ENCODE data around the gene TSKS.

TSKS gene

DNA sequence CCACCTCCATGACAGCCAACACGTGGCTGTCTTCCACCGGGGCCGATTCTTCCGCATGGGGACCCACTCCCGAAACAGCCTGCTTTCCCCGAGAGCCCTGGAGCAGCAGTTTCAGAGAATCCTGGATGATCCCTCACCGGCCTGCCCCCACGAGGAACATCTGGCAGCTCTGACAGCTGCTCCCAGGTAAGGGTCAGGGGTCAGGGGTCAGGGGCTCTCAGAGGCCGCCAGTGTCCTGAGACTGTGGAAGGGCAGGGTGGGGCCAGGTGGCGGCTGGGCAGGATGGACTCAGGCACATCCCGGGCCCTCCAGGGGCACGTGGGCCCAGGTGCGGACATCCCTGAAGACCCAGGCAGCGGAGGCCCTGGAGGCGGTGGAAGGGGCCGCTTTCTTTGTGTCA lies 57.2 kb downstream of the TSKS start:
- TF ChIP-seq POLR2A (IDR thresholded peaks at IDR 0.05; ENCODE audit: low read depth, low read length) (no peak), TAF1 (IDR thresholded peaks at IDR 0.05; ENCODE audit: borderline replicate concordance, low read depth, low read length) (no peak), POLR2AphosphoS5 (IDR thresholded peaks at IDR 0.05; ENCODE audit: low read depth, low read length) (no peak)
- no peak for FAIRE-seq

DNA sequence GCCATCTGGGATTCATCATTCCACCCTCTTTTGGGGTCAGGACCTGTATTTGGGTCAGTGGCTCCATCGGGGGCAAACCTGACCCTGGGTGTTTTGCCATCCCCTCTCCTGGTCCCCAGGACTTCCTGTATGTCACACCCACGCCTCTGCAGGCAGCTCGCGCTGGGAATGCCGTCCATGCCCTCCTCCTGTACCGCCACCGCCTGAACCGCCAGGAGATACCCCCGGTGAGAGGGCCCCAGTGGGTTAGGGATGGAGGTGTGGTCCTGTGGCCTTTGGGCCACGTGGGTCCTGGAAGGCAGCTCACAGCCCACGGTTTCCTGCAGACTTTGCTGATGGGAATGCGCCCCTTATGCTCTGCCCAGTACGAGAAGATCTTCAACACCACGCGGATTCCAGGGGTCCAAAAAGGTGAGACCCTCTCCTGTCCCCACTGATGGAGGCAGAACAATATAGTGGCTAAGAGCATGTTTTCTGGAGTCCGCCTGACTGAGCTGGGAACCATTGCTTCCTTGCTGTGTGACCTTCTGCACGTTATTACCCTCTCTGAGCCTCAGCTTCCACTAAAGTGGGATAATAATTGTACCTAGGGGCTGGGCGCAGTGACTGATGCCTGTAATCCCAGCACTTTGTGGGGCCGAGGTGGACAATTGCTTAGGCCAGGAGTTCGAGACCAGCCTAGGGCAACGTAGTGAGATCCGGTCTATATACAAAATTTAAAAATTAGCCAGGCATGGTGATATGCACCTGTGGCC lies 58.0 kb downstream of the TSKS start:
- no peak for DNase-seq (ENCODE audit: insufficient read length)
- TF ChIP-seq TAF1 (IDR thresholded peaks at IDR 0.05; ENCODE audit: borderline replicate concordance, low read depth, low read length) (no peak), POLR2A (IDR thresholded peaks at IDR 0.05; ENCODE audit: low read depth, low read length) (no peak), POLR2AphosphoS5 (IDR thresholded peaks at IDR 0.05; ENCODE audit: low read depth, low read length) (no peak)
- no peak for FAIRE-seq

More for the DNA sequence above, 57.2 kb downstream of the TSKS start:
- DNase-seq (ENCODE audit: insufficient read length) = no peak

DNA sequence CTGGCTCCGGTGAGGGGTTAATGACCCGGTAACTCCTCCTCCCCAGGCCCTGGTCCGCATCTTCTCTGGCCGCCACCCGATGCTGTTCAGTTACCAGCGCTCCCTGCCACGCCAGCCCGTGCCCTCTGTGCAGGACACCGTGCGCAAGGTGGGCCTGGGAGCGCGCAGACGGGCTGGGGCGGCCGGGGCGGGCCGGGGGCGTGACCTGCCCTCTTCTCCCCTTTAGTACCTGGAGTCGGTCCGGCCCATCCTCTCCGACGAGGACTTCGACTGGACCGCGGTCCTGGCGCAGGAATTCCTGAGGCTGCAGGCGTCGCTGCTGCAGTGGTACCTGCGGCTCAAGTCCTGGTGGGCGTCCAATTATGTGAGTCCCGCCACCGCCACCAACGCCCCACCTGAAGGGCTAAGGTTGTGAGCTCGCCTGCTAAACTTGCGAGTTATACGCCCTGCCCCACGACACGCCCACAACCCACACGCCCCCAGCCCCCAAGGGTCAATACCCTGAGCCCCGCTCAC lies 61.8 kb downstream of the TSKS start:
- no peak for TF ChIP-seq TAF1 (IDR thresholded peaks at IDR 0.05; ENCODE audit: borderline replicate concordance, low read depth, low read length)
- no peak for TF ChIP-seq POLR2AphosphoS5 (IDR thresholded peaks at IDR 0.05; ENCODE audit: low read depth, low read length)
- no peak for TF ChIP-seq POLR2A (IDR thresholded peaks at IDR 0.05; ENCODE audit: low read depth, low read length)
- FAIRE-seq (no peak), DNase-seq (ENCODE audit: insufficient read length) (no peak)

DNA sequence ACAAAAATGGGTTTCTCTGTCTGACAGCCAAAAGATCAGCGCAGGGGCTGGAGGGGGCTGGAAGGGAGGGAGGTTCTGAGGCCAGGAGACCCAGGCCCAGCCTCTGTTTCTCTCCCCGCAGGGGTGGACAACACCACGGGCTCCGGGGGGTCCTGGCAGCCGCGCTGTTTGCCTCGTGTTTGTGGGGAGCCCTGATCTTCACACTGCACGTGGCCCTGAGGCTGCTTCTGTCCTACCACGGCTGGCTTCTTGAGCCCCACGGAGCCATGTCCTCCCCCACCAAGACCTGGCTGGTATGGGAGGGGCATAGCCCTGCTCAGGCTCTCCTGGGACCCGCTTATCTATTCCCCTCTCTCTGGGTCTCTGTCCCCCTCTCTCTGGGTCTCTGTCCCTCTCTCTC lies 62.5 kb downstream of the TSKS start:
- no peak for DNase-seq (ENCODE audit: insufficient read length)
- TF ChIP-seq TAF1 (IDR thresholded peaks at IDR 0.05; ENCODE audit: borderline replicate concordance, low read depth, low read length) = no peak
- TF ChIP-seq POLR2AphosphoS5 (IDR thresholded peaks at IDR 0.05; ENCODE audit: low read depth, low read length) = no peak
- no peak for TF ChIP-seq POLR2A (IDR thresholded peaks at IDR 0.05; ENCODE audit: low read depth, low read length)
- FAIRE-seq = no peak

DNA sequence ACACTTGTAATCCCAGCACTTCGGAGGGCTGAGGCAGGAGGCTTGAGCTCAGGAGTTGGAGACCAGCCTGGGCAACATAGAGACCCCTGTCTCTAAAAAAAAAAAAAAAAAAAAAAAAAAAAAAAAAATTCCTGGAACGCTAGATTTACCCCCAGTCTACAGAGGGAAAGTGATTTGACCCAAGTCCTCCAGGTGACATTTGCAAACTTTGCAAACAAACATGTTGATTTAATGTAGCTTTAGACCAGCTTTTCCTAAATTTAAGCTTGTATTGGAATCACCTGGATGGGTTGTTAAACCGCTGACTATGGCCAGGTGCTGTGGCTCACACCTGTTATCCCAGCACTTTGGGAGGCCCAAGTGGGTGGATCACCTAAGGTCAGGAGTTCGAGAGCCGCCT lies 63.7 kb downstream of the TSKS start:
- FAIRE-seq = no peak

DNA sequence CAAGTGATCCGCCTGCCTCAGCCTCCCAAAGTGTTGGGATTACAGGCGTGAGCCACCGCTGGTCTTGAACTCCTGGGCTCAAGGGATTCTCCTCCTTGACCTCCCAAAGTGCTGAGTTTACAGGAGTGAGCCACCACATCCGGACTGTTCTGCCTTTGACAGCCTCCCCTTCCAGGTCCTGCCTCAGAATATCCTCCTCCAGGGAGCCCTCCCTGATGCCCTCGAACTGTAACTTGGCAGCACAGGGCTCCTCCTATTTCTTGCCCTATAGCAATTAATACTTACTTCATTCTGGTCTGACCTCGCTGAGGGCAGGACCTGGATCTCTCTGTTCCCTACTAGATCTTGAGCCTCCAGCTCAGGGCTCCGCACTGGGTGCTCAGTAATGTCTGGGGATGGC lies 66.2 kb downstream of the TSKS start:
- DNase-seq (ENCODE audit: insufficient read length) (no peak), FAIRE-seq (no peak)
- TF ChIP-seq TAF1 (IDR thresholded peaks at IDR 0.05; ENCODE audit: borderline replicate concordance, low read depth, low read length) (no peak), POLR2A (IDR thresholded peaks at IDR 0.05; ENCODE audit: low read depth, low read length) (no peak), POLR2AphosphoS5 (IDR thresholded peaks at IDR 0.05; ENCODE audit: low read depth, low read length) (no peak)

More for the DNA sequence above, 63.7 kb downstream of the TSKS start:
- no peak for DNase-seq (ENCODE audit: insufficient read length)
- no peak for TF ChIP-seq POLR2A (IDR thresholded peaks at IDR 0.05; ENCODE audit: low read depth, low read length)
- no peak for TF ChIP-seq POLR2AphosphoS5 (IDR thresholded peaks at IDR 0.05; ENCODE audit: low read depth, low read length)
- no peak for TF ChIP-seq TAF1 (IDR thresholded peaks at IDR 0.05; ENCODE audit: borderline replicate concordance, low read depth, low read length)

DNA sequence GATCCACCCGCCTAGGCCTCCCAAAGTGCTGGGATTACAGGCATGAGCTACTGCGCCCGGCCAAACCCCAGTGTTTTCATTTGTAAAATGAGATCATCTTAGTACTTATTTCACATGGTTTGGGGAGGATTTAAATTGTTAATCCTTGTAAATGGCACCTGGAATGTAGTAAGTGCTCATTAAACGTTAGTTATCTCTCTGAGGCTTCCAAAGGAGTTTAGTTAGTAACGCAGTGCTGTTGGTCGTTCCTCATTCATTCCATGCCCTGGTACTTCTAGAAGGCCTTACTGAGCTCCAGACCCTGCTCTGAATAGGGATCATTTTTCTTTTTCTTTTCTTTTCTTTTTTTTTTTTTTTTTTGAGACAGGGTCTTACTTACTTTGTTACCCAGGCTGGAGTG lies 67.0 kb downstream of the TSKS start:
- FAIRE-seq (no peak), DNase-seq (ENCODE audit: insufficient read length) (no peak)
- TF ChIP-seq TAF1 (IDR thresholded peaks at IDR 0.05; ENCODE audit: borderline replicate concordance, low read depth, low read length) (no peak), POLR2A (IDR thresholded peaks at IDR 0.05; ENCODE audit: low read depth, low read length) (no peak), POLR2AphosphoS5 (IDR thresholded peaks at IDR 0.05; ENCODE audit: low read depth, low read length) (no peak)

DNA sequence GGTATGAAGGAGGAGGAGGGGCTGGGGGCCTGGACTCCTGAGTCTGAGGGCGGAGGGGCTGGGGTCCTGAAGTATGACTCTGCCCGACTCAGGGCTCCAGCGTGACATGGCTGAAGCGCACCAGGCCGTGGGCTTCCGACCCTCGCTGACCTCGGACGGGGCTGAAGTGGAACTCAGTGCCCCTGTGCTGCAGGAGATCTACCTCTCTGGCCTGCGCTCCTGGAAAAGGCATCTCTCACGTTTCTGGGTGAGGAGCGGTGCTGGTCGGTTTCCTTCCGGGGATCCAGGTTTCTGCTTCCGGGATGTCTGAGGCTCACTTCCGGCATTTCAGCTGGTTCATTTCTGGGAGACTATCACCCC lies 71.0 kb downstream of the TSKS start:
- TF ChIP-seq POLR2AphosphoS5 (IDR thresholded peaks at IDR 0.05; ENCODE audit: low read depth, low read length) (no peak), POLR2A (IDR thresholded peaks at IDR 0.05; ENCODE audit: low read depth, low read length) (no peak), TAF1 (IDR thresholded peaks at IDR 0.05; ENCODE audit: borderline replicate concordance, low read depth, low read length) (no peak)
- no peak for FAIRE-seq
- no peak for DNase-seq (ENCODE audit: insufficient read length)

DNA sequence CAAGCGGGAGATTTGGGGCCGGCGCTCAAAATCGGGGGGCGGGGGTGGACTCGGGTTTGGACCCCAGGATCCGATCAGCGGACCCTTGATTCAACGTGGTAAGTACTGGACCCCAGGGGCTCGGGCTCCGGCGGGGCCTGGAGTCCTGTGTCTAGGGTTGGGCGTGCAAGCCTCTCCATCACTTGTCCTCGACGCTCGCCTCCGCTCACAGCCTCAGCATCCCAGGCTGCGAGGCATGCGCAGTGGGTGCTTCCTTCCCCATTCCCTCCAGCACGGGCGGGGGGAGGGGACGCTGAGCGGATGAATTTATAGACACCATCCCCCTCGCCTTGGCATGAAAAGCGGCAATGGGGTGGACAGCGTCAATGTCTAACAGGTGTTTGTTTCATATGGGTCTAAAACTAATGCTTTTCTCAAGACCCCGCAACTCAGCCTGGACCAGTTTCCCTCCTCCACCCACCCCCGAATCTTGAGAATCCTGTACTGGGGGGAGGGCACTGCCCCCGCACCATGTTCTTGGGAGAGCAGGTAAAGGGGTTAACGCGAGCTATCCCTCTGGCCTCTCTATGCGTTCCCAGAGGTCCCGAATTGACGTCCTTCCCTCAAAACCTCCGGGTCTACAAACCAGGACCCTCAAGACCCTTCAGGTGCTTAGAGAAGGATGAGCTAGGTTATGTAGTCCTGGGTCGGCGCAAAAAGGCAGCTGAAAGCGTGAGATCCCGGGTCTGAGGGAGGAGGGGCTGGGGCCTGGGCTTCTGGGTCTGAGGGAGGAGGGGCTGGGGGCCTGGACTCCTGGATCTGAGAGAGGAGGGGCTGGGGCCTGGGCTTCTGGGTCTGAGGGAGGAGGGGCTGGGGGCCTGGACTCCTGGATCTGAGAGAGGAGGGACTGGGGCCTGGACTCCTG lies 71.6 kb downstream of the TSKS start:
- TF ChIP-seq POLR2AphosphoS5 (IDR thresholded peaks at IDR 0.05; ENCODE audit: low read depth, low read length) (no peak), TAF1 (IDR thresholded peaks at IDR 0.05; ENCODE audit: borderline replicate concordance, low read depth, low read length) (no peak), POLR2A (IDR thresholded peaks at IDR 0.05; ENCODE audit: low read depth, low read length) (no peak)
- no peak for DNase-seq (ENCODE audit: insufficient read length)
- no peak for FAIRE-seq

DNA sequence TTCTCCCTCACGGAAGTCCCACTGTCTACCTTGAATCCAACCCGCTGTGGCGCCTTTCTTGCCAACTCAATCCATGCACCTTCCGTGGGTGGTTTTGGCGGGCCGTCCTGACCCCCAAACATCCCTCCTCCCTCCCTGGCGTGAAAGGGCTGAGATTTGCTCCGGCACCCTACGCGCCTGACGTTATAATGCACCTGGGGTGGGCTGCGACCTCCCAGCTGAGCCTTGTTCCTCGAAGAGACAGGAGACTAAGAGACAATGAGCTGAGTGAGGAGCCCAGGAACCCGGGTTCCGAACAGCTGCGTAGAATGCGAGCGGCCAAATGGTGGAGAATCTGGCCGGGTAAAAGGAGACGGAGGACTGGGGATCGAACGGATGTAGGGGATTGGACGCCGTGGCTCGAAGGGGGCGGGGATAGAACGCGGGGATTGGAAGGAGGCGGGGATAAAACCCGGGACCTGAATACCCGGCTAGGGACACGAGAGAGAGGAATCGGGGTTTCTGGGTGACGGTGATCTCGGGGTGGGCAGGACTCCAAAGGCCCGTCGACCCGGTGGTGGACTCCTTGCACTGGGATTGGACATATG lies 72.4 kb downstream of the TSKS start, which contains the start of gene CPT1C:
Gene CPT1C, plus strand, starts transcription at position 461 of the 587 bp plus-strand sequence. CDS start 1,137 bp downstream, outside the sequence.
- peak; percentile 52 for DNase-seq (ENCODE audit: insufficient read length)
- TF ChIP-seq TAF1 (IDR thresholded peaks at IDR 0.05; ENCODE audit: borderline replicate concordance, low read depth, low read length) (no peak), POLR2AphosphoS5 (IDR thresholded peaks at IDR 0.05; ENCODE audit: low read depth, low read length) (peak; percentile 40; the same call in 1 of the 2 replicates), POLR2A (IDR thresholded peaks at IDR 0.05; ENCODE audit: low read depth, low read length) (peak; percentile 36)
- peak; percentile 27 for FAIRE-seq

DNA sequence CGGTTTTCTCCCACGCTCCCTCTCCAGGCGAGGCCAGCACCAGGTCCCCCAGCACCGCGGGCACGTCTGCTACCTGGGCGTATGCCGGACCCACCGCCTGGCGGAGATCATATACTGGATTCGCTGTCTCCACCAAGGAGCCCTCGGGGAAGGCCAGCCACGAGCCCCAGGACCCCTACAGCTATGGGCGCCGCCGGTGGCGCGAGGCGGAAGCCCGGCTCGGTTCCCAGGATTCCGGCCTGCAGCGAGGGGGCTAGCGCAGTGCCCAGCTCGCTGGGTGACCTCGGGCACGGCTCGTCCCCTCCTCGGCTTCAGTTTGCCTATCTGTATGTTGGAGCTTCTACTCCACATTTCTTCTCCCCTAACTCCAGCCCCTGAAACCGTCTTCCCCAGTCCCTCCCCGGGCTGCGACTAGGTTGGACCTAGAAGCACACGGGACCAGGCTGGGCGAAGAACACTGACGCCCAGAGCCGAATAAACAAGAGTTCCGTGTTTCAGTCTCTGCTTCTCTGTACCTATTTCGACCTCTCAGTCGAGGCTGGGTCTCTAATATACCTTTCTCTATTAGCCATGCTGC lies 72.9 kb downstream of the TSKS start:
- DNase-seq (ENCODE audit: insufficient read length) = no peak
- FAIRE-seq = no peak
- TF ChIP-seq POLR2A (IDR thresholded peaks at IDR 0.05; ENCODE audit: low read depth, low read length) = no peak

Measured in GM12892 (cell line).